CD1c-positive myeloid dendritic cell (primary cell): Measurements from ENCODE around the gene GALNT2.

Experiments used
- DNase-seq: peaks from one replicate; pipeline ENCODE4 v3.0.0-alpha.2; 2016; ENCODE audit errors: extremely low spot score

GALNT2 gene

GRCh38 chr1:230232371-230232771 is 165.3 kb downstream of the GALNT2 start:
- DNase-seq = peak; percentile 51

GRCh38 chr1:230233786-230234185 is 166.7 kb downstream of the GALNT2 start:
- DNase-seq = no peak

GRCh38 chr1:230235876-230236275 is 168.8 kb downstream of the GALNT2 start:
- DNase-seq = no peak

- DNase-seq = no peak
Observed at GRCh38 chr1:230236301-230237008, 169.4 kb downstream of the GALNT2 start.

- DNase-seq = no peak
Observed at GRCh38 chr1:230237009-230237370, 170.0 kb downstream of the GALNT2 start.

GRCh38 chr1:230237805-230238204 is 170.8 kb downstream of the GALNT2 start:
- no peak for DNase-seq

- no peak for DNase-seq
Observed at GRCh38 chr1:230240446-230241086, 173.5 kb downstream of the GALNT2 start.

- DNase-seq = peak; percentile 40
Observed at GRCh38 chr1:230242326-230242725, 175.3 kb downstream of the GALNT2 start.

- DNase-seq = no peak
Observed at GRCh38 chr1:230243146-230243545, 176.1 kb downstream of the GALNT2 start.

GRCh38 chr1:230243583-230244353 is 176.7 kb downstream of the GALNT2 start:
- no peak for DNase-seq

GRCh38 chr1:230246551-230246950 is 179.5 kb downstream of the GALNT2 start:
- DNase-seq = no peak

- DNase-seq = no peak
Observed at GRCh38 chr1:230248016-230248888, 181.2 kb downstream of the GALNT2 start.

- DNase-seq = no peak
Observed at GRCh38 chr1:230248889-230249270, 181.8 kb downstream of the GALNT2 start.

GRCh38 chr1:230249695-230250480 is 182.8 kb downstream of the GALNT2 start:
- DNase-seq = no peak

GRCh38 chr1:230250666-230251065 is 183.6 kb downstream of the GALNT2 start:
- no peak for DNase-seq

- no peak for DNase-seq
Observed at GRCh38 chr1:230251644-230252191, 184.7 kb downstream of the GALNT2 start.

GRCh38 chr1:230253150-230253549 is 186.1 kb downstream of the GALNT2 start:
- no peak for DNase-seq

GRCh38 chr1:230254265-230254664 is 187.2 kb downstream of the GALNT2 start:
- no peak for DNase-seq

- DNase-seq = no peak
Observed at GRCh38 chr1:230255116-230255515, 188.1 kb downstream of the GALNT2 start.

- DNase-seq = no peak
Observed at GRCh38 chr1:230255991-230256390, 189.0 kb downstream of the GALNT2 start.

GRCh38 chr1:230256896-230257295 is 189.9 kb downstream of the GALNT2 start:
- DNase-seq = no peak
